PC-3 (cell line): Measurements from ENCODE around the gene C9orf50.

Source experiments
- EZH2 ChIP-seq: fragments of 300-600 bp; sonication (generic); IDR thresholded peaks from one replicate; pipeline ENCODE4 v1.6.1; 2017; ENCODE audit warnings: antibody characterized with exemption, mild to moderate bottlenecking, low read length; ENCODE audit not compliant: unreplicated experiment
- TF ChIP-seq, protein P1 (sequence below): fragments of 300-600 bp; sonication (generic); conservative IDR thresholded peaks from 2 replicates; pipeline ENCODE4 v1.5.1; 2017; ENCODE audit warnings: antibody characterized with exemption, low read depth, mild to moderate bottlenecking, low read length

DNA sequence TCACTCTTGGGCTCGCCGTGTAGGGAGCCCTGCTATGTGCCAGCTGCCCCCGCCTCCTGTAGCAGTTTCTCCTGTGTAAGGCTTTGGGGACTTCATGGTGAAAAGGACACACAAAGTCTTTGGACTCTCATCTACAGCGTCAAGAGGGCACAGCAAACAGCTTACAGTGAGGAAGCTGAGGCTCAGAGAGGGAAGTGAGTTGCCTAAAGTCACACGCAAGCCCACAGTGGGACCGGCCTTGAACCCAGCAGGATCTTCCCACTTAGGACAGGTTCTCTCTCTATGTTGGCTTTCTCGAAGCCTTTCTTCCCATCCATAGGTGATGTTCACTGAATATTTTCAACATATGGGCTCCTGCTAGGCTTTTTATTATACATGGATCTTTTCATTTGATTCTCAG, 34.8 kb upstream of the C9orf50 start:
- TF ChIP-seq, protein P1, sequence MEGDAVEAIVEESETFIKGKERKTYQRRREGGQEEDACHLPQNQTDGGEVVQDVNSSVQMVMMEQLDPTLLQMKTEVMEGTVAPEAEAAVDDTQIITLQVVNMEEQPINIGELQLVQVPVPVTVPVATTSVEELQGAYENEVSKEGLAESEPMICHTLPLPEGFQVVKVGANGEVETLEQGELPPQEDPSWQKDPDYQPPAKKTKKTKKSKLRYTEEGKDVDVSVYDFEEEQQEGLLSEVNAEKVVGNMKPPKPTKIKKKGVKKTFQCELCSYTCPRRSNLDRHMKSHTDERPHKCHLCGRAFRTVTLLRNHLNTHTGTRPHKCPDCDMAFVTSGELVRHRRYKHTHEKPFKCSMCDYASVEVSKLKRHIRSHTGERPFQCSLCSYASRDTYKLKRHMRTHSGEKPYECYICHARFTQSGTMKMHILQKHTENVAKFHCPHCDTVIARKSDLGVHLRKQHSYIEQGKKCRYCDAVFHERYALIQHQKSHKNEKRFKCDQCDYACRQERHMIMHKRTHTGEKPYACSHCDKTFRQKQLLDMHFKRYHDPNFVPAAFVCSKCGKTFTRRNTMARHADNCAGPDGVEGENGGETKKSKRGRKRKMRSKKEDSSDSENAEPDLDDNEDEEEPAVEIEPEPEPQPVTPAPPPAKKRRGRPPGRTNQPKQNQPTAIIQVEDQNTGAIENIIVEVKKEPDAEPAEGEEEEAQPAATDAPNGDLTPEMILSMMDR: no peak
- no peak for TF ChIP-seq EZH2
